SK-N-SH (cell line): ENCODE measurements around the gene BMAL1. TPM values are rescaled to one million over a fixed set of nuclear protein-coding genes. Genes with fewer than 3 reads are reported as not detected.

Experiments
- CTCF ChIA-PET: fragments of 300-600, 350-600 bp; formaldehyde crosslinking; extraction: SDS; loops from one replicate; lab custom pipeline; 2021; lab: Yijun Ruan, JAX
- POLR2A ChIA-PET: fragments of 350-600 bp; sonication (Branson Sonifier 250); formaldehyde crosslinking; extraction: SDS; loops from one replicate; lab custom pipeline; 2020; ENCODE audit warnings: antibody characterized with exemption, inconsistent platforms; lab: Yijun Ruan, JAX
- DNase-seq: peaks from one replicate; pipeline ENCODE4 v3.0.0; 2012
- H2AFZ ChIP-seq: fragments of 200-600 bp; sonication (generic); 2 replicates; pipeline ENCODE4 v1.8.1; 2016; ENCODE audit warnings: antibody characterized with exemption, mild to moderate bottlenecking, low read depth
- H3F3A ChIP-seq: fragments of 200-600 bp; sonication (generic); replicated peaks from 2 replicates; pipeline ENCODE3; 2016; ENCODE audit warnings: antibody characterized with exemption, mild to moderate bottlenecking; ENCODE audit not compliant: insufficient read depth
- H3K27ac ChIP-seq, 2 experiments: fragments of 200-500 bp in 1 of 2; fragments of 200-600 bp in 1 of 2; sonication (Bioruptor generic) in 1 of 2; sonication (generic), shearing (Covaris generic) in 1 of 2; 2 replicates each; pipeline versions ENCODE4 v1.5.1 to v1.6.1; 2014 to 2016; ENCODE audit warnings: low read depth in 2 of 2, inconsistent platforms in 1 of 2, low read length in 1 of 2, mild to moderate bottlenecking in 1 of 2, mixed read lengths in 1 of 2
- H3K27me3 ChIP-seq: fragments of 200-600 bp; sonication (generic), shearing (Covaris generic); 2 replicates; pipeline ENCODE4 v1.6.1; 2016; ENCODE audit warnings: mixed run types; ENCODE audit not compliant: insufficient read depth
- H3K36me3 ChIP-seq, 2 experiments: fragments of 200-500 bp in 1 of 2; fragments of 200-600 bp in 1 of 2; sonication (Bioruptor generic) in 1 of 2; sonication (generic) in 1 of 2; replicated peaks in 1 of 2; 2 replicates each; pipeline versions ENCODE3 to v1.5.1; 2014 to 2016; ENCODE audit warnings: low read length in 1 of 2, mild to moderate bottlenecking in 1 of 2; ENCODE audit not compliant: insufficient read depth in 2 of 2, control insufficient read depth in 1 of 2
- H3K4me1 ChIP-seq, 2 experiments: fragments of 200-500 bp in 1 of 2; fragments of 200-600 bp in 1 of 2; sonication (Bioruptor generic) in 1 of 2; sonication (generic), shearing (Covaris generic) in 1 of 2; 2 replicates each; pipeline versions ENCODE4 v1.5.1 to v1.6.1; 2014 to 2016; ENCODE audit warnings: low read depth in 1 of 2, low read length in 1 of 2, mixed run types in 1 of 2; ENCODE audit not compliant: insufficient read depth in 2 of 2, control insufficient read depth in 1 of 2
- H3K4me2 ChIP-seq: fragments of 200-600 bp; sonication (generic), shearing (Covaris generic); 2 replicates; pipeline ENCODE4 v1.6.1; 2017; ENCODE audit warnings: mixed run types
- H3K4me3 ChIP-seq, 2 experiments: fragments of 200-500 bp in 1 of 2; fragments of 200-600 bp in 1 of 2; sonication (Bioruptor generic) in 1 of 2; sonication (generic), shearing (Covaris generic) in 1 of 2; 2 replicates each; pipeline versions ENCODE4 v1.5.1 to v1.8.1; 2014 to 2016; ENCODE audit warnings: low read depth in 2 of 2, inconsistent platforms in 1 of 2, low read length in 1 of 2, mild to moderate bottlenecking in 1 of 2, mixed read lengths in 1 of 2, moderate library complexity in 1 of 2
- H3K79me2 ChIP-seq: fragments of 200-600 bp; sonication (generic); 2 replicates; pipeline ENCODE4 v1.8.1; 2017; ENCODE audit warnings: mild to moderate bottlenecking; ENCODE audit not compliant: insufficient read depth
- H3K9ac ChIP-seq: fragments of 200-600 bp; sonication (generic); 2 replicates; pipeline ENCODE4 v1.6.1; 2017; ENCODE audit warnings: mixed run types
- H3K9me2 ChIP-seq: fragments of 200-600 bp; sonication (generic); 2 replicates; pipeline ENCODE4 v1.6.1; 2017; ENCODE audit warnings: mixed run types
- H3K9me3 ChIP-seq: fragments of 200-600 bp; sonication (generic); 2 replicates; pipeline ENCODE4 v1.6.1; 2017; ENCODE audit warnings: mixed run types, mild to moderate bottlenecking, moderate library complexity
- H4K20me1 ChIP-seq: fragments of 200-600 bp; sonication (generic); 2 replicates; pipeline ENCODE4 v1.6.1; 2017; ENCODE audit warnings: mild to moderate bottlenecking, mixed run types; ENCODE audit not compliant: insufficient read depth
- CTCF ChIP-seq: fragments of 200-600 bp; sonication (generic); IDR thresholded peaks from 2 replicates; pipeline ENCODE4 v1.6.1; 2017; ENCODE audit warnings: antibody characterized with exemption, mild to moderate bottlenecking, moderate library complexity
- ELF1 ChIP-seq: IDR thresholded peaks from 2 replicates; pipeline ENCODE4 v1.4.0; 2012
- FOXJ3 ChIP-seq: sonication (generic); formaldehyde crosslinking; IDR thresholded peaks from 2 replicates; pipeline ENCODE4 v1.5.1; 2020; ENCODE audit warnings: mild to moderate bottlenecking, missing genetic modification reagents
- FOXM1 ChIP-seq: IDR thresholded peaks from 2 replicates; pipeline ENCODE4 v1.4.0; 2012; ENCODE audit warnings: low read depth, mild to moderate bottlenecking
- GATA2 ChIP-seq: sonication (generic); formaldehyde crosslinking; IDR thresholded peaks from 2 replicates; pipeline ENCODE4 v1.5.0; 2020; ENCODE audit warnings: mild to moderate bottlenecking, missing genetic modification reagents
- MAX ChIP-seq: IDR thresholded peaks from 2 replicates; pipeline ENCODE4 v1.4.0; 2012; ENCODE audit warnings: low read depth
- NRF1 ChIP-seq: IDR thresholded peaks from 2 replicates; pipeline ENCODE4 v1.6.1; 2012; ENCODE audit warnings: low read depth, mild to moderate bottlenecking, low read length
- PBX3 ChIP-seq: IDR thresholded peaks from 2 replicates; pipeline ENCODE4; 2012
- RFX5 ChIP-seq: IDR thresholded peaks from 2 replicates; pipeline ENCODE4 v1.6.1; 2012; ENCODE audit warnings: mild to moderate bottlenecking, improper control_type of control experiment, low read length
- SIN3A ChIP-seq: IDR thresholded peaks from 2 replicates; pipeline ENCODE4 v1.6.1; 2012; ENCODE audit warnings: low read depth, mild to moderate bottlenecking, low read length, moderate library complexity, borderline replicate concordance
- USF1 ChIP-seq: IDR thresholded peaks from 2 replicates; pipeline ENCODE4 v1.4.0; 2012; ENCODE audit warnings: low read depth, borderline replicate concordance
- USF2 ChIP-seq: fragments of 150-350 bp; IDR thresholded peaks from 2 replicates; pipeline ENCODE4 v1.6.1; 2017; ENCODE audit warnings: antibody characterized with exemption, low read length, low read depth, borderline replicate concordance
- WGBS: methylation state at CpG from one replicate; pipeline ENCODE4 v1.1.6; 2017; ENCODE audit warnings: low lambda C conversion rate; 5-methylcytosine and 5-hydroxymethylcytosine counted together
- polyA plus RNA-seq, 3 experiments: library from polyadenylated mRNA; depleted of rRNA; stranded (reverse); fragments of >200 nt; gene quantifications; 2 replicates each; pipeline ENCODE4 v1.2.3, GENCODE V29; 2012

The BMAL1 gene
- polyA plus RNA-seq, 1 of the 3 experiments (the other 2 are of a cell fraction) = 6.5 TPM

- Histone ChIP-seq H3F3A (peaks cover 11% of the 10 kb centered on the region), H3K4me3 (no peak overlapping the region), H2AFZ (no peak overlapping the region), H3K9me3 (no peaks in the 10 kb centered on the region), H3K4me2 (no peak overlapping the region), H3K79me2 (no peaks in the 10 kb centered on the region), H3K27ac (no peak overlapping the region), H3K27me3 (no peaks in the 10 kb centered on the region), H3K9ac (no peak overlapping the region), H3K4me1 (no peaks in the 10 kb centered on the region), H4K20me1 (no peaks in the 10 kb centered on the region), H3K9me2 (no peaks in the 10 kb centered on the region)
- DNase-seq = no peak
- WGBS = 93% methylated on average over 2 of the region's 2 CpGs
- TF ChIP-seq MAX = no peak
- TF ChIP-seq, all 33 proteins: peak for 0
- CTCF ChIA-PET = interaction anchor here (1.2 to 7.8 kb wide), 6 partner anchors 8 to 417 kb away, joined by 3 to 91 read pairs (median 4); no protein-coding TSS in a partner anchor
- peaks cover 46 to 70% of the 10 kb centered on the region in 2 experiments for H3K36me3 ChIP-seq
- POLR2A ChIA-PET = no interaction called here
These were observed 103.1 kb downstream of the BMAL1 start for GRCh38 chr11:13380731-13381130.

GRCh38 chr11:13382751-13383150, 105.2 kb downstream of the BMAL1 start:
- peaks cover 55 to 80% of the 10 kb centered on the region in 2 experiments for H3K36me3 ChIP-seq
- 75% methylated on average over 3 of the region's 3 CpGs for WGBS
- no peaks in the 10 kb centered on the region for H3K79me2 ChIP-seq
- no peak overlapping the region for H3K9ac ChIP-seq
- no peak overlapping the region for H3K4me2 ChIP-seq
- H2AFZ ChIP-seq = no peak overlapping the region
- no peaks in the 10 kb centered on the region for H3K9me2 ChIP-seq
- TF ChIP-seq GATA2 (CRISPR knock-in tag) (no peak), ELF1 (no peak), PBX3 (no peak), FOXJ3 (no peak), USF1 (no peak)
- TF ChIP-seq, all 33 proteins: peak for 0
- peaks cover 11% of the 10 kb centered on the region for H3F3A ChIP-seq
- DNase-seq = no peak
- ChIA-PET POLR2A (no interaction called here), CTCF (interaction anchor here (0.6 to 7.8 kb wide), 13 partner anchors 10 to 174 kb away, joined by 3 to 91 read pairs (median 5); no protein-coding TSS in a partner anchor)
- H3K27ac ChIP-seq = no peak overlapping the region
- no peaks in the 10 kb centered on the region for H3K27me3 ChIP-seq
- no peaks in the 10 kb centered on the region for H3K9me3 ChIP-seq
- no peaks in the 10 kb centered on the region for H3K4me1 ChIP-seq
- H3K4me3 ChIP-seq = no peak overlapping the region
- H4K20me1 ChIP-seq = no peaks in the 10 kb centered on the region

GRCh38 chr11:13384908-13385640, 107.5 kb downstream of the BMAL1 start:
- H3K27ac ChIP-seq = peak overlapping the region; percentile 2 to 34; a peak in 2 of 4 replicates
- H3K79me2 ChIP-seq = no peaks in the 10 kb centered on the region
- H3K9ac ChIP-seq = no peak overlapping the region
- H3K9me3 ChIP-seq = no peaks in the 10 kb centered on the region
- 28% methylated on average over 4 of the region's 4 CpGs for WGBS
- no peaks in the 10 kb centered on the region for H3K9me2 ChIP-seq
- no peak overlapping the region for H3K4me2 ChIP-seq
- H3K36me3 ChIP-seq = peaks cover 59 to 73% of the 10 kb centered on the region in 2 experiments
- no peak overlapping the region for H2AFZ ChIP-seq
- no peaks in the 10 kb centered on the region; a peak in 1 of 4 replicates for H3K4me1 ChIP-seq
- H3K4me3 ChIP-seq = no peak overlapping the region; a peak in 1 of 4 replicates
- ChIA-PET POLR2A (no interaction called here), CTCF (interaction anchor here (0.6 to 7.8 kb wide), 37 partner anchors 8 to 422 kb away, joined by 3 to 91 read pairs (median 4); partner anchors contain the start of gene BTBD10)
- peak; percentile 39 for DNase-seq
- peaks cover 11% of the 10 kb centered on the region for H3F3A ChIP-seq
- H4K20me1 ChIP-seq = no peaks in the 10 kb centered on the region
- no peaks in the 10 kb centered on the region for H3K27me3 ChIP-seq
- TF ChIP-seq MAX (no peak), SIN3A (no peak), FOXM1 (no peak), NRF1 (no peak), USF1 (no peak), USF2 (no peak), RFX5 (no peak), CTCF (peak; percentile 85)
